Left renal pelvis (tissue), 4 donors: Measurements from ENCODE around the gene FBXO36. TPM values are rescaled to one million over a fixed set of nuclear protein-coding genes. Genes with fewer than 3 reads are reported as not detected.
"Not testable (repeated sequence)": the region's sequence is repeated elsewhere in the genome, so short reads cannot be mapped to it uniquely, and the experiment has no call there.

Experiments
- DNase-seq, 4 donors: peaks; one replicate each; pipeline ENCODE4 v3.0.0-alpha.2; 2013; ENCODE audit warnings: low read depth in 4 of 4, low spot score in 3 of 4
- polyA plus RNA-seq, 4 donors: library from polyadenylated mRNA; unstranded; fragments of 120-200 nt; gene quantifications; one replicate each; pipeline ENCODE4 v1.2.1, GENCODE V29; 2013; ENCODE audit not compliant: insufficient read length in 4 of 4

Gene FBXO36
- polyA plus RNA-seq, 4 donors: 3.5 to 8.0 (median 6.6) TPM

- DNase-seq: no peak
These were observed 12.0 kb upstream of the FBXO36 start for GRCh38 chr2:229910147-229910831.

GRCh38 chr2:229910832-229911412 is 11.4 kb upstream of the FBXO36 start:
- no peak for DNase-seq

GRCh38 chr2:229914171-229914570 is 8.1 kb upstream of the FBXO36 start:
- DNase-seq: no peak

GRCh38 chr2:229917793-229918192 is 4.5 kb upstream of the FBXO36 start:
- no peak for DNase-seq

GRCh38 chr2:229920011-229920641 is 2.2 kb upstream of the FBXO36 start:
- DNase-seq: no peak

- peak in 2 of 4 donors; percentile 47 to 48 for DNase-seq
These were observed 1.0 kb upstream of the FBXO36 start for GRCh38 chr2:229921101-229921891.

GRCh38 chr2:229921892-229922448 is 333 bp upstream of the FBXO36 start, which contains the start of gene TRIP12:
Gene TRIP12, minus strand, starts transcription at chr2:229922009. Its CDS starts 41,930 bp downstream, at chr2:229880079.
- DNase-seq: peak; percentile 94 to 96 (median 95)

- not testable (repeated sequence) for DNase-seq
These were observed 2.2 kb downstream of the FBXO36 start for GRCh38 chr2:229924541-229924940.

GRCh38 chr2:229925201-229925600 is 2.9 kb downstream of the FBXO36 start:
- no peak for DNase-seq

GRCh38 chr2:229927817-229928321 is 5.6 kb downstream of the FBXO36 start:
- no peak for DNase-seq

- no peak for DNase-seq
These were observed 8.4 kb downstream of the FBXO36 start for GRCh38 chr2:229930656-229931055.

- DNase-seq: no peak
These were observed 8.9 kb downstream of the FBXO36 start for GRCh38 chr2:229931241-229931640.

- DNase-seq: no peak
These were observed 15.2 kb downstream of the FBXO36 start for GRCh38 chr2:229937537-229937936.

GRCh38 chr2:229942671-229943070 is 20.4 kb downstream of the FBXO36 start:
- DNase-seq: no peak

GRCh38 chr2:229943171-229943570 is 20.9 kb downstream of the FBXO36 start:
- DNase-seq: no peak

- DNase-seq: no peak
These were observed 21.6 kb downstream of the FBXO36 start for GRCh38 chr2:229943770-229944449.

GRCh38 chr2:229945975-229946374 is 23.7 kb downstream of the FBXO36 start:
- no peak for DNase-seq

- no peak for DNase-seq
These were observed 25.2 kb downstream of the FBXO36 start for GRCh38 chr2:229947544-229947943.

- DNase-seq: no peak
These were observed 30.0 kb downstream of the FBXO36 start for GRCh38 chr2:229952256-229952835.

GRCh38 chr2:229955663-229956062 is 33.4 kb downstream of the FBXO36 start:
- DNase-seq: no peak
